H1 (cell line): ENCODE data around the gene ANKRD11. TPM values are rescaled to one million over a fixed set of nuclear protein-coding genes. Genes with fewer than 3 reads are reported as not detected.

ENCODE experiments used
- CTCF ChIA-PET: fragments of 300-600 bp; sonication (Branson Sonifier 250); formaldehyde crosslinking; loops from one replicate; lab custom pipeline; 2021; ENCODE audit not compliant: partially characterized antibody; lab: Charles Lee
- POLR2A ChIA-PET: fragments of 300-600 bp; sonication (Branson Sonifier 250); formaldehyde crosslinking; loops from one replicate; lab custom pipeline; 2021; ENCODE audit warnings: inconsistent platforms; ENCODE audit not compliant: partially characterized antibody; lab: Charles Lee
- DNase-seq, 2 experiments: peaks; one replicate each; pipeline versions ENCODE4 v3.0.0 to v3.0.0-alpha.2; 2010 to 2022; ENCODE audit warnings: low spot score in 2 of 2, low read depth in 1 of 2, mixed read lengths in 1 of 2
- FAIRE-seq: peaks from 2 replicates; lab custom pipeline; 2011; peaks lifted over from hg19 to GRCh38; lab: Jason Lieb, UNC
- H2AFZ ChIP-seq: 2 replicates; pipeline ENCODE4 v1.8.1; 2012; ENCODE audit warnings: low read length, inconsistent platforms
- H2AK5ac ChIP-seq: 2 replicates; pipeline ENCODE4 v1.6.1; 2013; ENCODE audit warnings: low read depth, low read length
- H2BK120ac ChIP-seq: replicated peaks from 2 replicates; pipeline ENCODE3; 2013; ENCODE audit warnings: low read depth, low read length, inconsistent platforms
- H2BK12ac ChIP-seq: 2 replicates; pipeline ENCODE4 v1.6.1; 2013; ENCODE audit warnings: low read depth, low read length
- H2BK15ac ChIP-seq: 2 replicates; pipeline ENCODE4 v1.6.1; 2013; ENCODE audit warnings: low read length
- H2BK20ac ChIP-seq: 2 replicates; pipeline ENCODE4 v1.6.1; 2013; ENCODE audit warnings: low read length
- H2BK5ac ChIP-seq: 2 replicates; pipeline ENCODE4 v1.6.1; 2013; ENCODE audit warnings: low read depth, low read length
- H3K14ac ChIP-seq: 2 replicates; pipeline ENCODE4 v1.6.1; 2013; ENCODE audit warnings: inconsistent platforms; ENCODE audit not compliant: insufficient read length
- H3K18ac ChIP-seq: 2 replicates; pipeline ENCODE4 v1.6.1; 2013; ENCODE audit warnings: low read length; ENCODE audit errors: extremely low read depth
- H3K23ac ChIP-seq: 2 replicates; pipeline ENCODE4 v1.6.1; 2013; ENCODE audit warnings: inconsistent platforms; ENCODE audit not compliant: insufficient read length
- H3K23me2 ChIP-seq: 2 replicates; pipeline ENCODE4 v1.6.1; 2013; ENCODE audit warnings: low read depth, low read length
- H3K27ac ChIP-seq: 2 replicates; pipeline ENCODE4 v1.6.1; 2011; ENCODE audit warnings: low read depth, low read length, inconsistent platforms
- H3K27me3 ChIP-seq, 4 experiments: replicated peaks in 1 of 4; 1 replicate in 1 of 4; 2 replicates in 3 of 4; pipeline versions ENCODE4 v1.6.1 to v1.8.1; 2011 to 2013; ENCODE audit warnings: low read length in 3 of 4, mild to moderate bottlenecking in 3 of 4, inconsistent platforms in 2 of 4, mixed read lengths in 2 of 4, moderate library complexity in 1 of 4; ENCODE audit not compliant: control insufficient read depth in 3 of 4, insufficient read depth in 3 of 4; ENCODE audit errors: extremely low read depth in 1 of 4
- H3K36me3 ChIP-seq, 4 experiments: 2 replicates each; pipeline versions ENCODE4 v1.6.1 to v1.8.1; 2011 to 2013; ENCODE audit warnings: mild to moderate bottlenecking in 4 of 4, low read length in 3 of 4, moderate library complexity in 2 of 4, control low read depth in 1 of 4, inconsistent platforms in 1 of 4; ENCODE audit not compliant: insufficient read depth in 4 of 4, control insufficient read depth in 2 of 4
- H3K4ac ChIP-seq: replicated peaks from 2 replicates; pipeline ENCODE3; 2013; ENCODE audit warnings: low read length, low read depth, mixed read lengths, inconsistent platforms; ENCODE audit not compliant: insufficient read length
- H3K4me1 ChIP-seq, 4 experiments: replicated peaks in 1 of 4; 1 replicate in 1 of 4; 2 replicates in 3 of 4; pipeline versions ENCODE4 v1.6.1 to v1.8.1; 2011 to 2013; ENCODE audit warnings: low read length in 3 of 4, inconsistent platforms in 2 of 4, mixed read lengths in 1 of 4; ENCODE audit not compliant: insufficient read depth in 4 of 4, control insufficient read depth in 3 of 4
- H3K4me2 ChIP-seq, 2 experiments: 2 replicates each; pipeline versions ENCODE4 v1.6.1 to v1.8.1; 2011 to 2013; ENCODE audit warnings: low read depth in 2 of 2, low read length in 2 of 2, control low read depth in 1 of 2, inconsistent platforms in 1 of 2, mild to moderate bottlenecking in 1 of 2; ENCODE audit not compliant: insufficient read depth in 1 of 2
- H3K4me3 ChIP-seq, 4 experiments: fragments of 200-600, 300-600 bp in 1 of 4; sonication (generic), shearing (Covaris generic), sonication (Bioruptor Twin) in 1 of 4; 2 replicates each; pipeline versions ENCODE4 v1.5.1 to v1.8.1; 2011 to 2016; ENCODE audit warnings: low read length in 4 of 4, low read depth in 3 of 4, control low read depth in 2 of 4, inconsistent platforms in 2 of 4, mild to moderate bottlenecking in 2 of 4, mixed read lengths in 1 of 4, moderate library complexity in 1 of 4; ENCODE audit not compliant: insufficient read depth in 2 of 4; ENCODE audit errors: extremely low read depth in 1 of 4
- H3K56ac ChIP-seq: replicated peaks from 2 replicates; pipeline ENCODE3; 2013; ENCODE audit warnings: low read depth, mild to moderate bottlenecking, mixed read lengths, low read length, inconsistent platforms; ENCODE audit not compliant: insufficient read length
- H3K79me1 ChIP-seq: 2 replicates; pipeline ENCODE4 v1.6.1; 2013; ENCODE audit warnings: low read depth, low read length, control low read depth
- H3K79me2 ChIP-seq, 2 experiments: 2 replicates each; pipeline versions ENCODE4 v1.6.1 to v1.8.1; 2012 to 2013; ENCODE audit warnings: low read length in 2 of 2, mild to moderate bottlenecking in 2 of 2, inconsistent platforms in 1 of 2; ENCODE audit not compliant: insufficient read depth in 2 of 2, control insufficient read depth in 1 of 2
- H3K9ac ChIP-seq, 4 experiments: replicated peaks in 1 of 4; 1 replicate in 1 of 4; 2 replicates in 3 of 4; pipeline versions ENCODE4 v1.6.1 to v1.8.1; 2011 to 2013; ENCODE audit warnings: low read depth in 3 of 4, low read length in 3 of 4, control low read depth in 2 of 4, mild to moderate bottlenecking in 2 of 4, moderate library complexity in 2 of 4, inconsistent platforms in 1 of 4; ENCODE audit errors: extremely low read depth in 1 of 4
- H3K9me3 ChIP-seq, 2 experiments: 2 replicates each; pipeline versions ENCODE4 v1.6.1 to v1.8.1; 2012 to 2013; ENCODE audit warnings: mild to moderate bottlenecking in 2 of 2, moderate library complexity in 2 of 2, control low read depth in 1 of 2, inconsistent platforms in 1 of 2, low read depth in 1 of 2, low read length in 1 of 2, mixed read lengths in 1 of 2; ENCODE audit not compliant: insufficient read depth in 2 of 2
- H4K20me1 ChIP-seq, 2 experiments: replicated peaks in 1 of 2; 2 replicates each; pipeline versions ENCODE3 to v1.8.1; 2011 to 2013; ENCODE audit warnings: inconsistent platforms in 2 of 2, low read length in 2 of 2, mild to moderate bottlenecking in 1 of 2; ENCODE audit not compliant: insufficient read depth in 2 of 2, control insufficient read depth in 1 of 2
- H4K5ac ChIP-seq: 2 replicates; pipeline ENCODE4 v1.6.1; 2013; ENCODE audit warnings: low read length, low read depth, mixed read lengths, inconsistent platforms; ENCODE audit not compliant: insufficient read length
- H4K8ac ChIP-seq: 2 replicates; pipeline ENCODE4 v1.8.0; 2013; ENCODE audit warnings: mild to moderate bottlenecking, moderate library complexity, low read length, inconsistent platforms; ENCODE audit not compliant: insufficient read depth; ENCODE audit errors: extremely low read depth
- H4K91ac ChIP-seq: replicated peaks from 2 replicates; pipeline ENCODE3; 2013; ENCODE audit warnings: low read length, mixed read lengths, inconsistent platforms; ENCODE audit not compliant: insufficient read length
- CEBPB ChIP-seq: IDR thresholded peaks from 2 replicates; pipeline ENCODE4 v1.6.1; 2012; ENCODE audit warnings: low read depth, low read length
- CREB1 ChIP-seq: IDR thresholded peaks from 2 replicates; pipeline ENCODE4 v1.6.1; 2012; ENCODE audit warnings: inconsistent platforms
- JUN ChIP-seq: IDR thresholded peaks from 2 replicates; pipeline ENCODE4 v1.6.1; 2011; ENCODE audit warnings: low read depth, mild to moderate bottlenecking, improper control_type of control experiment, low read length
- PHF8 ChIP-seq: fragments of 200-600 bp; sonication (generic); conservative IDR thresholded peaks from 2 replicates; pipeline ENCODE4 v1.7.1; 2012; ENCODE audit warnings: low read depth, mild to moderate bottlenecking, inconsistent platforms, low read length, moderate library complexity
- POLR2AphosphoS5 ChIP-seq: IDR thresholded peaks from 2 replicates; pipeline ENCODE4 v1.6.1; 2011; ENCODE audit warnings: low read depth, low read length
- RBBP5 ChIP-seq: IDR thresholded peaks from 2 replicates; pipeline ENCODE4 v1.7.1; 2012; ENCODE audit warnings: low read depth, mild to moderate bottlenecking, inconsistent platforms, low read length, moderate library complexity, borderline replicate concordance
- SIN3A ChIP-seq, 2 experiments: IDR thresholded peaks in 1 of 2; conservative IDR thresholded peaks in 1 of 2; 2 replicates each; pipeline ENCODE4 v1.6.1; 2011 to 2012; ENCODE audit warnings: low read length in 2 of 2, improper control_type of control experiment in 1 of 2, low read depth in 1 of 2, mild to moderate bottlenecking in 1 of 2
- SIX5 ChIP-seq: IDR thresholded peaks from 2 replicates; pipeline ENCODE4 v1.6.1; 2011; ENCODE audit warnings: mild to moderate bottlenecking, low read depth, low read length
- WGBS, 2 experiments: shearing (Covaris generic) in 1 of 2; methylation state at CpG; one replicate each; pipeline versions ENCODE4 v1.1.6 to v1.1.7; 2013 to 2015; ENCODE audit warnings: low lambda C conversion rate in 2 of 2, mixed read lengths in 2 of 2, inconsistent platforms in 1 of 2, low coverage in 1 of 2, missing lambda C conversion rate in 1 of 2; ENCODE audit not compliant: insufficient replicate concordance in 2 of 2, insufficient coverage in 1 of 2, insufficient read length in 1 of 2; ENCODE audit errors: extremely low coverage in 1 of 2, missing lambda C conversion rate in 1 of 2; 5-methylcytosine and 5-hydroxymethylcytosine counted together
- polyA plus RNA-seq, 7 experiments: library from polyadenylated mRNA; depleted of rRNA in 3 of 7; stranded (reverse) in 5 of 7; unstranded in 2 of 7; fragments of >200 nt in 5 of 7; fragments of 200-250 nt in 2 of 7; gene quantifications; 1 replicate in 5 of 7; 2 replicates in 1 of 7; 4 replicates in 1 of 7; pipeline versions ENCODE4 v1.2.1 to v1.2.3, GENCODE V29; 2011 to 2013; ENCODE audit warnings: missing spikeins in 2 of 7, mixed read lengths in 2 of 7
- total RNA-seq: library from RNA; stranded (reverse); fragmentation: NEBNext Ultra II Directional; extraction: Animal tissue kit (Norgen Biotek cat#: 25700); gene quantifications from 2 replicates; pipeline ENCODE4 v1.2.1, GENCODE V29; 2021
- TF ChIP-seq, protein P1 (sequence below), 3 experiments: IDR thresholded peaks; 1 replicate in 2 of 3; 2 replicates in 1 of 3; pipeline versions ENCODE4 v1.5.1 to v1.6.1; 2011; ENCODE audit warnings: low read length in 3 of 3, mild to moderate bottlenecking in 3 of 3, inconsistent platforms in 2 of 3, low read depth in 1 of 3, moderate library complexity in 1 of 3; ENCODE audit not compliant: insufficient read depth in 1 of 3; ENCODE audit errors: control extremely low read depth in 1 of 3

Gene ANKRD11
- total and polyA plus RNA-seq, 2 of the 8 experiments (the other 6 are each of a cell fraction or from before 2014, with no cell fraction given): 46.5 to 142 TPM

- Histone ChIP-seq H3K14ac (no peak overlapping the region), H3K4me1 (peaks cover 0 to 10% (median 7%) of the 10 kb centered on the region in 4 experiments; a peak in 6 of 7 replicates), H4K20me1 (peaks cover 6 to 9% of the 10 kb centered on the region in 2 experiments), H2AFZ (no peak overlapping the region), H3K79me1 (peaks cover 3% of the 10 kb centered on the region; the same call in 1 of the 2 replicates), H4K5ac (no peak overlapping the region), H3K23ac (no peak overlapping the region), H2BK12ac (no peak overlapping the region), H3K27me3 (no peaks in the 10 kb centered on the region), H3K18ac (no peak overlapping the region), H3K9me3 (no peaks in the 10 kb centered on the region), H3K79me2 (peaks cover 0 to 14% of the 10 kb centered on the region in 2 experiments; a peak in 1 of 4 replicates), H3K23me2 (no peaks in the 10 kb centered on the region), H4K91ac (no peak overlapping the region), H3K4me3 (no peak overlapping the region), H3K4ac (no peak overlapping the region), H3K9ac (no peak overlapping the region), H2AK5ac (no peak overlapping the region), H3K56ac (no peak overlapping the region), H3K36me3 (peaks cover 30 to 70% (median 48%) of the 10 kb centered on the region in 4 experiments), H2BK120ac (no peak overlapping the region), H2BK5ac (no peak overlapping the region; the same call in 1 of the 2 replicates), H4K8ac (no peak overlapping the region; the same call in 1 of the 2 replicates), H2BK20ac (no peak overlapping the region), H3K4me2 (no peak overlapping the region), H2BK15ac (no peak overlapping the region), H3K27ac (no peak overlapping the region)
- DNase-seq (no peak), FAIRE-seq (no peak)
- POLR2A ChIA-PET: interaction anchor here (0.7 to 2.9 kb wide), 7 partner anchors 9 to 41 kb away, joined by 3 to 13 read pairs (median 4); no protein-coding TSS in a partner anchor
- WGBS, 2 experiments: 84% methylated on average over 17 of the region's 17 CpGs; no CpG with 5 or more reads in 1 of the 2 experiments
- CTCF ChIA-PET: interaction anchor here (0.6 to 3.1 kb wide), 10 partner anchors 8 to 272 kb away, joined by 3 to 9 read pairs (median 3); partner anchors contain the start of gene ZNF778
- TF ChIP-seq PHF8 (no peak), JUN (no peak), SIX5 (no peak), RBBP5 (no peak), POLR2AphosphoS5 (no peak; the same call in 1 of the 2 replicates), CREB1 (no peak), SIN3A (conservative IDR thresholded peaks at IDR 0.05 in 1 of 2, IDR thresholded peaks at IDR 0.05 in 1 of 2; ENCODE audit: low read depth in 1 of 2, low read length in 2 of 2) (no peak), CEBPB (no peak)
- TF ChIP-seq, protein P1, sequence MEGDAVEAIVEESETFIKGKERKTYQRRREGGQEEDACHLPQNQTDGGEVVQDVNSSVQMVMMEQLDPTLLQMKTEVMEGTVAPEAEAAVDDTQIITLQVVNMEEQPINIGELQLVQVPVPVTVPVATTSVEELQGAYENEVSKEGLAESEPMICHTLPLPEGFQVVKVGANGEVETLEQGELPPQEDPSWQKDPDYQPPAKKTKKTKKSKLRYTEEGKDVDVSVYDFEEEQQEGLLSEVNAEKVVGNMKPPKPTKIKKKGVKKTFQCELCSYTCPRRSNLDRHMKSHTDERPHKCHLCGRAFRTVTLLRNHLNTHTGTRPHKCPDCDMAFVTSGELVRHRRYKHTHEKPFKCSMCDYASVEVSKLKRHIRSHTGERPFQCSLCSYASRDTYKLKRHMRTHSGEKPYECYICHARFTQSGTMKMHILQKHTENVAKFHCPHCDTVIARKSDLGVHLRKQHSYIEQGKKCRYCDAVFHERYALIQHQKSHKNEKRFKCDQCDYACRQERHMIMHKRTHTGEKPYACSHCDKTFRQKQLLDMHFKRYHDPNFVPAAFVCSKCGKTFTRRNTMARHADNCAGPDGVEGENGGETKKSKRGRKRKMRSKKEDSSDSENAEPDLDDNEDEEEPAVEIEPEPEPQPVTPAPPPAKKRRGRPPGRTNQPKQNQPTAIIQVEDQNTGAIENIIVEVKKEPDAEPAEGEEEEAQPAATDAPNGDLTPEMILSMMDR (IDR thresholded peaks at IDR 0.05; ENCODE audit: control extremely low read depth in 1 of 3, insufficient read depth in 1 of 3, low read depth in 1 of 3, low read length in 3 of 3): no peak
These were observed 205.0 kb downstream of the ANKRD11 start for GRCh38 chr16:89285381-89285780.
